Nephron progenitor cell (in vitro differentiated cells): ENCODE measurements around the gene PDZD7.

ENCODE experiments used
- DNase-seq: peaks from one replicate; pipeline ENCODE4 v3.0.0; 2021
- H3K27ac Mint-ChIP-seq: 2 replicates; pipeline ENCODE4 v1.8.0; 2021; ENCODE audit warnings: mild to moderate bottlenecking, moderate library complexity, mixed read lengths
- H3K27me3 Mint-ChIP-seq: 2 replicates; pipeline ENCODE4 v1.8.0; 2021; ENCODE audit warnings: mild to moderate bottlenecking, low read depth, mixed read lengths; ENCODE audit not compliant: poor library complexity
- H3K36me3 Mint-ChIP-seq: 2 replicates; pipeline ENCODE4 v1.8.0; 2021; ENCODE audit warnings: low read depth, mixed read lengths
- H3K4me1 Mint-ChIP-seq: 2 replicates; pipeline ENCODE4 v1.8.0; 2021; ENCODE audit warnings: mixed read lengths
- H3K4me3 Mint-ChIP-seq: 2 replicates; pipeline ENCODE4 v1.8.0; 2021; ENCODE audit warnings: mild to moderate bottlenecking, moderate library complexity, mixed read lengths
- H3K9me3 Mint-ChIP-seq: 2 replicates; pipeline ENCODE4 v1.8.0; 2021; ENCODE audit warnings: mild to moderate bottlenecking, moderate library complexity, mixed read lengths
- CTCF ChIP-seq: fragments of 200-600 bp; sonication (generic); IDR thresholded peaks from 2 replicates; pipeline ENCODE4 v1.5.0; 2021; ENCODE audit warnings: antibody characterized with exemption

Gene PDZD7

GRCh38 chr10:100988166-100988565, 42.8 kb downstream of the PDZD7 start:
- TF ChIP-seq CTCF: no peak
- Mint-ChIP-seq H3K4me1 (peaks cover 40% of the 10 kb centered on the region), H3K27ac (no peak overlapping the region), H3K4me3 (peak overlapping the region; percentile 97), H3K36me3 (peaks cover 28% of the 10 kb centered on the region), H3K9me3 (no peaks in the 10 kb centered on the region), H3K27me3 (no peaks in the 10 kb centered on the region)
- DNase-seq: no peak

GRCh38 chr10:100987685-100988049, 43.3 kb downstream of the PDZD7 start:
- no peaks in the 10 kb centered on the region for H3K9me3 Mint-ChIP-seq
- H3K27me3 Mint-ChIP-seq: no peaks in the 10 kb centered on the region
- no peak for DNase-seq
- H3K4me1 Mint-ChIP-seq: peaks cover 40% of the 10 kb centered on the region
- H3K4me3 Mint-ChIP-seq: peak overlapping the region; percentile 97
- H3K36me3 Mint-ChIP-seq: peaks cover 28% of the 10 kb centered on the region
- no peak for TF ChIP-seq CTCF
- peak overlapping the region; percentile 98 for H3K27ac Mint-ChIP-seq

GRCh38 chr10:100986952-100987684, 43.8 kb downstream of the PDZD7 start, which contains the start of the genes MRPL43 and TWNK:
Gene MRPL43, minus strand, starts transcription at chr10:100987497. Its CDS starts 54 bp downstream, at chr10:100987443.
Gene TWNK, plus strand, starts transcription at chr10:100987543. Its CDS starts 668 bp downstream, at chr10:100988211.
- peak; percentile 89 for DNase-seq
- Mint-ChIP-seq H3K36me3 (peaks cover 29% of the 10 kb centered on the region), H3K27ac (peak within 1 kb of the TSS; percentile 98)

GRCh38 chr10:100986623-100986951, 44.3 kb downstream of the PDZD7 start:
- H3K9me3 Mint-ChIP-seq: no peaks in the 10 kb centered on the region
- H3K27ac Mint-ChIP-seq: no peak overlapping the region
- TF ChIP-seq CTCF: no peak
- H3K4me3 Mint-ChIP-seq: peak overlapping the region; percentile 97
- no peak for DNase-seq
- peaks cover 28% of the 10 kb centered on the region for H3K36me3 Mint-ChIP-seq
- peaks cover 40% of the 10 kb centered on the region for H3K4me1 Mint-ChIP-seq
- no peaks in the 10 kb centered on the region for H3K27me3 Mint-ChIP-seq

More at GRCh38 chr10:100986952-100987684, 43.8 kb downstream of the PDZD7 start, which contains the start of the genes MRPL43 and TWNK:
- TF ChIP-seq CTCF: no peak
- peaks cover 40% of the 10 kb centered on the region for H3K4me1 Mint-ChIP-seq
- no peaks in the 10 kb centered on the region for H3K27me3 Mint-ChIP-seq
- H3K9me3 Mint-ChIP-seq: no peaks in the 10 kb centered on the region
- H3K4me3 Mint-ChIP-seq: peak within 1 kb of the TSS; percentile 97

GRCh38 chr10:100985336-100985735, 45.6 kb downstream of the PDZD7 start:
- no peak for TF ChIP-seq CTCF
- H3K4me3 Mint-ChIP-seq: peak overlapping the region; percentile 97
- peaks cover 22% of the 10 kb centered on the region for H3K36me3 Mint-ChIP-seq
- peaks cover 38% of the 10 kb centered on the region for H3K4me1 Mint-ChIP-seq
- no peak overlapping the region for H3K27ac Mint-ChIP-seq
- no peaks in the 10 kb centered on the region for H3K9me3 Mint-ChIP-seq
- H3K27me3 Mint-ChIP-seq: no peaks in the 10 kb centered on the region
- no peak for DNase-seq

GRCh38 chr10:100984672-100985177, 46.2 kb downstream of the PDZD7 start:
- Mint-ChIP-seq H3K4me1 (peaks cover 35% of the 10 kb centered on the region), H3K27ac (peak overlapping the region; percentile 69), H3K27me3 (no peaks in the 10 kb centered on the region), H3K9me3 (no peaks in the 10 kb centered on the region), H3K4me3 (no peak overlapping the region), H3K36me3 (peaks cover 23% of the 10 kb centered on the region)
- DNase-seq: no peak
- TF ChIP-seq CTCF: no peak
